Gastrocnemius medialis (tissue), 4 donors: ENCODE data around the gene HDAC4.

Experiments
- POLR2A ChIP-seq, 2 donors: fragments of 450-650 bp; IDR thresholded peaks; one replicate each; pipeline ENCODE4 v1.6.1; 2017; ENCODE audit warnings: antibody characterized with exemption in 2 of 2, mild to moderate bottlenecking in 2 of 2, moderate library complexity in 2 of 2
- TF ChIP-seq, protein P1 (sequence below), 5 experiments: fragments of 450-650 bp in 3 of 5; fragments of 200-600 bp in 2 of 5; sonication (generic) in 2 of 5; IDR thresholded peaks in 4 of 5; conservative IDR thresholded peaks in 1 of 5; 1 replicate in 4 of 5; 2 replicates in 1 of 5; pipeline ENCODE4 v1.5.1; 2016 to 2019; ENCODE audit warnings: antibody characterized with exemption in 5 of 5, mild to moderate bottlenecking in 3 of 5, moderate library complexity in 3 of 5

DNA sequence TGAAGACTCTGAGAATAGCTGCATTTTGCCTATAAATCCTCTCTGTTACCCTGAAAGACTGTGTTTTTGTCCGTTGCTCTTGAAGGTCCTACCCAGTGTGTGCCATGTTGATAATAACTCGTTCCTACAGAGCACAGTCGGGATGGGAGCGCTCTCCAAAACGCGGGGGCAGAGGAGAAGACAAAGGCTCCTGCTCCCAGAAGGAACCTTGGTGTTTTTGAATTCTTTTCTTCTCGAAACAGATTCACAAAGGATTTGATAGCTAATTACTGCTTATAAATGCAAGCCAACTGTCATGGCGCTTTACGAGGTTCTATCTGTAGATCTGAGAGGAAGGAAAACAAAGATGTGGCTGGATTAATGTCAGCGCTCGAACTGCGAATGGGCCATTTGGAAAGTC lies 19.3 kb upstream of the HDAC4 start:
- TF ChIP-seq, protein P1, sequence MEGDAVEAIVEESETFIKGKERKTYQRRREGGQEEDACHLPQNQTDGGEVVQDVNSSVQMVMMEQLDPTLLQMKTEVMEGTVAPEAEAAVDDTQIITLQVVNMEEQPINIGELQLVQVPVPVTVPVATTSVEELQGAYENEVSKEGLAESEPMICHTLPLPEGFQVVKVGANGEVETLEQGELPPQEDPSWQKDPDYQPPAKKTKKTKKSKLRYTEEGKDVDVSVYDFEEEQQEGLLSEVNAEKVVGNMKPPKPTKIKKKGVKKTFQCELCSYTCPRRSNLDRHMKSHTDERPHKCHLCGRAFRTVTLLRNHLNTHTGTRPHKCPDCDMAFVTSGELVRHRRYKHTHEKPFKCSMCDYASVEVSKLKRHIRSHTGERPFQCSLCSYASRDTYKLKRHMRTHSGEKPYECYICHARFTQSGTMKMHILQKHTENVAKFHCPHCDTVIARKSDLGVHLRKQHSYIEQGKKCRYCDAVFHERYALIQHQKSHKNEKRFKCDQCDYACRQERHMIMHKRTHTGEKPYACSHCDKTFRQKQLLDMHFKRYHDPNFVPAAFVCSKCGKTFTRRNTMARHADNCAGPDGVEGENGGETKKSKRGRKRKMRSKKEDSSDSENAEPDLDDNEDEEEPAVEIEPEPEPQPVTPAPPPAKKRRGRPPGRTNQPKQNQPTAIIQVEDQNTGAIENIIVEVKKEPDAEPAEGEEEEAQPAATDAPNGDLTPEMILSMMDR (IDR thresholded peaks at IDR 0.05 in 4 of 5, conservative IDR thresholded peaks at IDR 0.05 in 1 of 5), result no peak
- no peak for TF ChIP-seq POLR2A (IDR thresholded peaks at IDR 0.05)
